T-helper 22 cell (primary cell): ENCODE data around the gene ARHGEF6.

ENCODE experiments used
- DNase-seq: peaks from one replicate; pipeline ENCODE4 v3.0.0-alpha.2; 2020; ENCODE audit warnings: low read depth

The ARHGEF6 gene

GRCh38 chrX:136647677-136648360 lies 132.9 kb downstream of the ARHGEF6 start, which contains the start of gene CD40LG:
TSS of gene CD40LG (plus strand) at chrX:136648158. CDS start at chrX:136648249, 91 bp downstream.
- no peak for DNase-seq

GRCh38 chrX:136646602-136647239 lies 134.0 kb downstream of the ARHGEF6 start:
- peak; percentile 38 for DNase-seq

DNA sequence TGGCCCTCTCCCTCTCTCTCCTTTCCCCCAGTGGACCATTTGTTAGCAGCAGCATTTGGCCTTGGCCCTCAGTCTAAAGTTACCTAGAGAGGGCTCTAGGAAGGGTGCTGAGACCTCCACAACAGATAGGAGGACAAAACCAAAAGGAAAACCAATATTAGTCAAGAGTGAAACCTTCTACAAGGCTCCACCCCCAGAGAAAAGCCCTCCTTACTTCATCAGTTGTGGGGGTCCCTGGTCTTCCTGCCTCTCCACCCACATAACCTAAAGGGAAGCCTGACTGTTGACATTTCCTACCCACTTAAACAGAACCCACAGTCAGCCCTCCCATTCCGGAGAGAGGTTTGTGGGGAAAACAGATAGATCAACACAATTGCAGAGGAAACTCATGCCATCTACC lies 137.5 kb downstream of the ARHGEF6 start:
- DNase-seq = no peak

DNA sequence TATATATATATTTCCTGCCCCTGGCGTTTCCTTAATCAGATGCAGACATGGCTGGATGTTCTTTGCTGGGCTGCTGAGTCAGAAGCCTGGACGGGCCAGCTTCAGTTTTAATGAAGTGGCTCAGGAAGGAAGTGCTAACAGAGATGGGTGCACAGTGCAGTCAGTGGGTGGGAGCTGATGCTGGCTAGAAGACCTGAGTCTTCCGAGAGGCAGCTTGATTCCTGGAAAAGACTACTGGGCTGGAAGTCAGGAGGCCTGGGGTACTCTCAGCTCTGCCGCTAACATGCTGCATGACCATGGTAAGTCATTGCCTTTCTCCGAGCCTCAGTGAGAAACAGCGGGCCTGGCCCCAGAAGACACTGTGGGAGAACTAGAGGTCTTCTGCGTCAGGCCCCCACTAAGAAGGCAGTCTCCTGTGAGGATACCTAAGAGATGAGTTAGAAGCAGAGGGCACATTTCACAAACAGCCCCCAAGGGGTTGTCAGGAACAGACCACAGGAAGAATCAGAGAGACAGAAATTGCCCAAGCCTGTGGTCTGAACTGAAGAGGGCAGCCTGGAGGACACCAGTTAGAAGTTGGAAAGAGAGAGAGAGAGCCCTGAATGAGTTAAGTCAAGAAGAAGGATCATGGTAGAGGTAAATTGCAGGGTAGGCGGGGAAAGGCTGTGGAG lies 141.1 kb downstream of the ARHGEF6 start:
- DNase-seq = peak; percentile 18

DNA sequence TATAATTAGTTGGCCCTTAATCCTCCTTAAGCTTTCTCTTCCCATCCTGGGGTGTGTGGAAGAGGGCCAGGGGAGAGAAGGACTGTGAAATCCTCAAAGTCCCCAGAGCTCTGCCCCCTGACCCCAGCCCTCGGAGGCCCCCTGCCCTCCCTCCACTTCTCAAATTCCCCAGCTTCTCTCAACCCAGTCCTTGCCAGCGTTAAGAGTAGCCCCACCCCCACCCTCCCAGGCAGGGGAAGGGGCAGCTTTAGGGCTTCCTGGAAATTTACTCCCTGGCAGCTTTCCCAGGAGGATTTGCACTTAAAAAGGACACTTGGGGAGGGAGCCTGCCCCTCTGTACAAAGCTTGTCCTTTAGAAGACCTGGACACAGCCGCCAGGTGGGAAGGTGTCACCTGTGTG lies 144.6 kb downstream of the ARHGEF6 start:
- DNase-seq = no peak

DNA sequence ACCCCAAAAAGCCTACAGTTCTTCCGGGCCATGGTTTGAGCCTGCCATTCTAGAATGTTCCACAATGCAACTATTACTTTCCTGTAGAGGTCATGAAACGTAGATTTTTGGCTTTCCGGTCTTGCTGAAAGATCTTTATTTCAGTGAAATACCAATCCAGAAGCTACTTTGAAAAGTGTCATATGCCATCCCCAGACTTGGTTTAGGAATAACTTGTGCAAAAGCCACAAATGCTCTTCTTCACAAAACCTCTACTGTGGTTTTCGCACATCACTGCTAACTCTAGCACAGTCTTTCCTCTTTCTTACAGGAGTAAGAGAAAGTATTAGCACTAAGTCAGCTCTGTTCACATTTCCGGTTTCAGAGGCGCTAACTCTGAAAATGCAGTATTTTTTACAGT lies 145.5 kb downstream of the ARHGEF6 start:
- no peak for DNase-seq

GRCh38 chrX:136630881-136631280 lies 149.9 kb downstream of the ARHGEF6 start:
- DNase-seq = no peak

GRCh38 chrX:136629084-136629750 lies 151.5 kb downstream of the ARHGEF6 start:
- DNase-seq = no peak

- peak; percentile 26 for DNase-seq
These were observed 153.3 kb downstream of the ARHGEF6 start for GRCh38 chrX:136627409-136627808.

- no peak for DNase-seq
These were observed 153.8 kb downstream of the ARHGEF6 start for GRCh38 chrX:136626891-136627290.

DNA sequence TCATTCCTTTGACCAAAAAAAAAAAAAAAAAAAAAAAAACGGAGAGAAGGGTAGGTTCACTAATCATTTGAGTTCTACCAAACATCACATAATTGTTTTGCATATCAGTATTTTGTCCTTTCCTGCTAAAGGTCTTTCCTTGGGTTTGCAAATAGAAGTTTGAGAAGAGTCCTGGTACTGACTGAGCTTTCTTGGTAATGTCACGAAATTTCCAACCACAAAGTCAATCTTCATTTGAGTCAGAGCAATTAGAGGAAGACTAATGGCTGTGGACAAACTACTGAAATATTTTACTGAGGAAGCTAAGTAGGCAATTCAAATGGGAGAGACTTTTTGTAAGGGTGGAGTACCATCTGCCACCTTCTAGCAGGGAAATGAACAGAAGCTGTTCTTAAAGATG lies 154.5 kb downstream of the ARHGEF6 start:
- no peak for DNase-seq

DNA sequence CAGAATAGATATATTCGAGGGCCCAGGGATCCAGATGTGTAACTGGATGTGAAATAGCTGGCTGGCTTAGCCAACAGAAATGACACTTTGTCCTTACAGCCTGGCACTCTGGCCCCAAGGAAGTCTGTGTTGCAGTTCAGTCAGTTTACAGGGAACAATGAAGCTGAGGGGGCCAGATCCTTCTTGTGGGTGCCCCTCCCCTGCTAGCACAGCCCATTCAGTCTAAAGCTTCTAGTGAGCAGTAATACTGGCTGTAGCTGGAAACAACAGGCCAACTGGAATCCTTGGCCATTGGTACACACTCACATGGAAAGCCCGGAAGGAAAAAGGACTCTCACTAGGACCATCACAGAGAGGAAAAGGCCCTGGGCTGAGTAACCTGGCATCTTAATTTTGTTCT lies 155.5 kb downstream of the ARHGEF6 start:
- no peak for DNase-seq

DNA sequence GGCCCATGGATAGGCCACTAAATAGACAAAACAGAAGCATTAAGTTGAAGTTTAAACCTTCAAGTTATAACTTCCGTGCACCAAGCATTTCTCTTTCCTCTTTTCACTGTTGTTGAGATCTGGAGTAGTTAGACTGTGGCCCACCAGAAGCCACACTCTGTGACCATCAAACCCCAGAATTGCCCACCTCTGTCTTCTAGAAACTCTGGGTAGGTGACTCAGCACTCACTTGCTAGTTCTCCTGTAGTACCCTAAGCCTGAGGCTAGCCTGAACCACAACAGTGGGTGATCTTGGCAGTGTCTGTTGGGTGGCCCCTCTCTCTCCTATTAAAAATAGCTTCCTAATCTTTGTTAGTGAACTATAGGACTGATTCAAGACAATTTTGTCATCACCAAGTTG lies 157.3 kb downstream of the ARHGEF6 start:
- no peak for DNase-seq

GRCh38 chrX:136622568-136622967 lies 158.2 kb downstream of the ARHGEF6 start:
- no peak for DNase-seq

GRCh38 chrX:136620780-136621179 lies 160.0 kb downstream of the ARHGEF6 start:
- no peak for DNase-seq

- peak; percentile 50 for DNase-seq
These were observed 160.7 kb downstream of the ARHGEF6 start for GRCh38 chrX:136619899-136620505.

DNA sequence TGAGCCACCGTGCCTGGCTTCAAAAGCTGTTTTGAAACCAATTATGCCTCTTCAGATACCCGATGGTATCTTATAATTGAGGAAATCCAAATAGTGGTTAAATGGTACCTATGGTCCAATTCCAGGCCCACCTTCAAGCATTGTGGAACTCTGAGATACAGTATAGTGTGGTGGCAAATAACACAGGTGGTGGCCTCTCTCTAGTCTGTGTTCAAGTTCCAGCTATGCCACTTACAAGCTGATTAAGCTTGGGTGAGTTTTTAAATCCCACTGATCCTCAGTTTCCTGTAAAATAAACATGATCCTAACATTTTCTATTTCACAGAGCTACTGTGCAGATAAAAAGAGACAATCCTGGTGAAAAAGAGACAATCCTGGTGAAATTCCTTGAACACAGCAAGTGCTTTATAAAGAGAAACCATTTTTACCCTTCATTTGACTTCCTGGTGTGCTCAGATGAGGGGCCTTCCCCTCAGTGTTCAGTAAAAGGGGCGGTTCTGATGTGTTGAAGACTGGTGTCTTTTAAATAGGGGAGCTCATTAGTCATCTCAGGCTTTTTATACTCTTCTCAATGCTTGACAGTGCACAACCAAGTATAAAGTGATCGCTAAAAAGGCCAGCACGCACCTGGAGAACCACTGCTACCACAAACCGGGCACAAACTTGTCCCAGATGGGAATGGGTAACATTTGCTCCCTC lies 163.6 kb downstream of the ARHGEF6 start:
- DNase-seq = peak; percentile 8
